ENCODE results near the gene ARHGEF19.

- TF ChIP-seq CTCF (IDR thresholded peaks at IDR 0.05): no peak
- TF ChIP-seq POLR2A (IDR thresholded peaks at IDR 0.05): no peak
Observed at GRCh38 chr1:16174886-16175598, 37.4 kb downstream of the ARHGEF19 start.

Data from testis (tissue), 2 donors.